Upper lobe of left lung (tissue), 6 donors: ENCODE measurements around the gene TMEFF1. TPM values are rescaled to one million over a fixed set of nuclear protein-coding genes. Genes with fewer than 3 reads are reported as not detected.

Experiments
- ATAC-seq, 2 donors: fragments of 200-7000 bp; cut with Tn5 transposase; one replicate each; pipeline ENCODE4 v1.9.1; 2022; ENCODE audit warnings: mild to moderate bottlenecking in 2 of 2, moderate library complexity in 2 of 2; ENCODE audit not compliant: low FRiP score in 2 of 2
- DNase-seq, 2 donors: peaks; one replicate each; pipeline ENCODE4 v3.0.0-alpha.2; 2019 to 2020
- H3K27ac ChIP-seq, 4 donors: fragments of 200-600 bp; sonication (generic); one replicate each; pipeline ENCODE4 v1.5.1; 2016 to 2019
- H3K27me3 ChIP-seq, 4 donors: fragments of 200-600 bp; sonication (generic); one replicate each; pipeline ENCODE4 v1.5.1; 2017 to 2019
- H3K36me3 ChIP-seq, 4 donors: fragments of 200-600 bp; sonication (generic); one replicate each; pipeline ENCODE4 v1.5.1; 2016 to 2019
- H3K4me1 ChIP-seq, 4 donors: fragments of 200-600 bp; sonication (generic); one replicate each; pipeline ENCODE4 v1.5.1; 2018 to 2019
- H3K4me3 ChIP-seq, 4 donors: fragments of 200-600 bp; sonication (generic); one replicate each; pipeline ENCODE4 v1.5.1; 2017 to 2019; ENCODE audit warnings: mild to moderate bottlenecking in 2 of 4, moderate library complexity in 1 of 4
- H3K9me3 ChIP-seq, 4 donors: fragments of 200-600 bp; sonication (generic); one replicate each; pipeline ENCODE4 v1.5.1; 2018 to 2019
- EP300 ChIP-seq, 4 donors: sonication (generic); formaldehyde crosslinking; IDR thresholded peaks; one replicate each; pipeline ENCODE4 v1.5.1; 2017; ENCODE audit warnings: antibody characterized with exemption in 4 of 4, control low read depth in 2 of 4
- POLR2A ChIP-seq, 4 donors: fragments of 450-650 bp; IDR thresholded peaks; one replicate each; pipeline ENCODE4 v1.5.1; 2016 to 2017; ENCODE audit warnings: antibody characterized with exemption in 4 of 4, mild to moderate bottlenecking in 2 of 4
- POLR2AphosphoS5 ChIP-seq, 2 donors: sonication (generic); formaldehyde crosslinking; IDR thresholded peaks; one replicate each; pipeline ENCODE4 v1.5.1; 2017; ENCODE audit warnings: antibody characterized with exemption in 2 of 2
- WGBS, 2 donors: methylation state at CpG; one replicate each; pipeline ENCODE4 v1.1.5; 2017 to 2018; 5-methylcytosine and 5-hydroxymethylcytosine counted together
- total RNA-seq, 6 donors: library from RNA; depleted of rRNA in 4 of 6; stranded (reverse); fragments of >200 nt in 4 of 6; gene quantifications; one replicate each; pipeline versions ENCODE4 v1.1.0 to v1.2.1, GENCODE V29; 2016 to 2021
- TF ChIP-seq, protein P1 (sequence below), 6 experiments: fragments of 450-650 bp in 4 of 6; fragments of 200-600 bp in 2 of 6; sonication (generic) in 2 of 6; IDR thresholded peaks; one replicate each; pipeline ENCODE4 v1.5.1; 2016 to 2019; ENCODE audit warnings: antibody characterized with exemption in 6 of 6
- donor health status: DM: no; HTN: no; CAD: no; lungs with moderate emphysema.
- donor health status: DM: no; HTN: yes; CAD: no; lungs with severe emphysema.

TMEFF1 gene
- total RNA-seq, 6 donors from 2014 or later = 0.11 to 0.30 (median 0.18) TPM; not detected in 2

DNA sequence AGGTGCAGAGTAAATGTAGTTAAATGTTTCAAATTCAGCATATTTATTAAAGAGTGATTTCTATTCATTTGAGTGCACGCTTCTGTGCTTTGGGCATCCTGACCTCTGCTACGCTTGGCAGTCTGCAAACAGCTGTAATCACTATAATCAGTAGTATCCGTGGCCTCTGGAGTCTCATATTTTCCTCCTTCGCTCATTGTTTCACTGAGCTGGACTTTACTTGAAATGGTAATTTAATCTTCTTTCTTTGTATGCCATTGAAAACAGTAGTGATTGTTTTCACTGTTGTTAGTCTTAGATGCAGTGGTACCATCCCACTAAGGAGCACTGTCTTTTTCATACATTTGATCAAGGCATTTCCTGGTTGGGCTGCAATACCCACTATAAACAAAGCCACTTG lies 61.5 kb downstream of the TMEFF1 start:
- Histone ChIP-seq H3K27me3 (no peaks in the 10 kb centered on the region), H3K4me1 (no peaks in the 10 kb centered on the region), H3K36me3 (no peaks in the 10 kb centered on the region), H3K4me3 (no peak overlapping the region), H3K27ac (no peak overlapping the region), H3K9me3 (no peaks in the 10 kb centered on the region)
- TF ChIP-seq EP300 (IDR thresholded peaks at IDR 0.05) (no peak), POLR2A (IDR thresholded peaks at IDR 0.05) (no peak), POLR2AphosphoS5 (IDR thresholded peaks at IDR 0.05) (no peak)
- TF ChIP-seq, protein P1, sequence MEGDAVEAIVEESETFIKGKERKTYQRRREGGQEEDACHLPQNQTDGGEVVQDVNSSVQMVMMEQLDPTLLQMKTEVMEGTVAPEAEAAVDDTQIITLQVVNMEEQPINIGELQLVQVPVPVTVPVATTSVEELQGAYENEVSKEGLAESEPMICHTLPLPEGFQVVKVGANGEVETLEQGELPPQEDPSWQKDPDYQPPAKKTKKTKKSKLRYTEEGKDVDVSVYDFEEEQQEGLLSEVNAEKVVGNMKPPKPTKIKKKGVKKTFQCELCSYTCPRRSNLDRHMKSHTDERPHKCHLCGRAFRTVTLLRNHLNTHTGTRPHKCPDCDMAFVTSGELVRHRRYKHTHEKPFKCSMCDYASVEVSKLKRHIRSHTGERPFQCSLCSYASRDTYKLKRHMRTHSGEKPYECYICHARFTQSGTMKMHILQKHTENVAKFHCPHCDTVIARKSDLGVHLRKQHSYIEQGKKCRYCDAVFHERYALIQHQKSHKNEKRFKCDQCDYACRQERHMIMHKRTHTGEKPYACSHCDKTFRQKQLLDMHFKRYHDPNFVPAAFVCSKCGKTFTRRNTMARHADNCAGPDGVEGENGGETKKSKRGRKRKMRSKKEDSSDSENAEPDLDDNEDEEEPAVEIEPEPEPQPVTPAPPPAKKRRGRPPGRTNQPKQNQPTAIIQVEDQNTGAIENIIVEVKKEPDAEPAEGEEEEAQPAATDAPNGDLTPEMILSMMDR (IDR thresholded peaks at IDR 0.05) = no peak
- DNase-seq (no peak), ATAC-seq (no peak)
- WGBS, 2 donors = 87 to 95% methylated on average over 4 of the region's 4 CpGs

DNA sequence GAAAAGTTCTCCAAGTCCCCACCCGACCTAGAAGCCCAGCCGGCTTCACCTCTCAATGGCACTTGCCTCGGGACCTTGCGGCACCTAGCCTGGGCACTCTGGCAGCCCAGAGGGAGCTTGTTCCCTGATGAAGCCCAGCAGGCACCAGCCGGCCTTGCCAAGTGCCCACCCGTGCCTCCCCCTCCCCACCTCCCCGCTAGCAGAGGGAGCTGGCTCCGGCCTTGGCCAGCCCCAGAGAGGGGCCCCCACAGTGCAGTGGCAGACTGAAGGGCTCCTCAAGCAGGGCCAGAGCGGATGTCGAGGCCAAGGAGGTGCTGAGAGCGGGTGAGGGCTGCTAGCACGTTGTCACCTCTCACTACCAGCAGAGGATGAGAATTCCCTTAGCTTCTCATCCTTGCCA lies 67.4 kb downstream of the TMEFF1 start:
- no peak overlapping the region for H3K27ac ChIP-seq
- no peaks in the 10 kb centered on the region for H3K27me3 ChIP-seq
- WGBS, 2 donors = 91 to 94% methylated on average over 6 to 12 of the region's 12 CpGs
- H3K9me3 ChIP-seq = peaks cover 0 to 7% (median 2%) of the 10 kb centered on the region in 4 donors
- H3K4me3 ChIP-seq = no peak overlapping the region
- ATAC-seq = peak in 1 of 2 donors; percentile 40
- no peaks in the 10 kb centered on the region for H3K36me3 ChIP-seq
- H3K4me1 ChIP-seq = no peaks in the 10 kb centered on the region
- peak in 1 of 2 donors; percentile 56 for DNase-seq
- TF ChIP-seq, protein P1 (IDR thresholded peaks at IDR 0.05) = no peak
- no peak for TF ChIP-seq POLR2AphosphoS5 (IDR thresholded peaks at IDR 0.05)
- TF ChIP-seq POLR2A (IDR thresholded peaks at IDR 0.05) = no peak
- no peak for TF ChIP-seq EP300 (IDR thresholded peaks at IDR 0.05)

DNA sequence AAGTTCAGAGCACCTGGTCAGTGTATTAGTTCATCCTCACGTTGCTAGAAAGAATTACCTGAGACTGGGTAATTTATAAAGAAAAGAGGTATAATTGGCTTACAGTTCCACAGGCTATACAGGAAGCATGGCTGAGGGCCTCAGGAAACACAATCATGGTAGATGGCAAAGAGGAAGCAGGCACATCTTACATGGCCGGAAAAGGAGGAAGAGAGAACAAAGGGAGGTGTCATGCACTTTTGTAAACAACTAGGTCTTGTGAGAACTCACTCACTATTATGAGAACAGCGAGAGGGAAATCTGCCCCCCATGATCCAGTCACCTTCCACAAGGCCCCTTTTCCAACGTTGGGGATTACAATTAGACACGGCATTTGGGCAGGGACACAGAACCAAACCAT lies 76.1 kb downstream of the TMEFF1 start:
- ATAC-seq (no peak), DNase-seq (no peak)
- Histone ChIP-seq H3K27ac (no peak overlapping the region), H3K4me1 (no peaks in the 10 kb centered on the region), H3K36me3 (no peaks in the 10 kb centered on the region), H3K9me3 (peaks cover 0 to 7% (median 2%) of the 10 kb centered on the region in 4 donors), H3K4me3 (no peak overlapping the region), H3K27me3 (no peaks in the 10 kb centered on the region)
- WGBS, 2 donors = 62 to 63% methylated on average over 5 of the region's 5 CpGs
- no peak for TF ChIP-seq POLR2AphosphoS5 (IDR thresholded peaks at IDR 0.05)
- TF ChIP-seq, protein P1 (IDR thresholded peaks at IDR 0.05) = no peak
- no peak for TF ChIP-seq EP300 (IDR thresholded peaks at IDR 0.05)
- TF ChIP-seq POLR2A (IDR thresholded peaks at IDR 0.05) = no peak

DNA sequence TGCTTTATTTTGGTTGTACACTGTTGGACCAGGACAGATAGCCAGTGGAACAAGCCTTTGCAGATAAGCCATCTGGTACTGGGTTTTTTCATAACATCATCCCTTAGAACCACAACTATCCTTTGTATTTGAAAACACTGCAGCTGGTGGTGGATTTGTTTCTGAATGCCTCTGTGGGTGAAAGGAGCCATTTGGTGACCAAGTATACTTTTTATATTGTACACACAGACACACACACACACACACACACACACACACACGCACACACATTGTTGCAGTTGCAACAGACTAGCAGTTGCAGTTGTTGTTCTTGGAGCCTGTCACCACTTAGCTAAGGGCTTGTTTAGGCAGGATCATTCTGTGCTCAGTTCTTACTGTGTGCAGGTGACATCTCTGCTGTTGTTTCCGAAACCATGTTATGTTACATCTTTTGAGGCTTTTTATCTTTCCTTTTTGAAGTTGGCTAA lies 82.0 kb downstream of the TMEFF1 start:
- DNase-seq (no peak), ATAC-seq (no peak)
- Histone ChIP-seq H3K27ac (no peak overlapping the region), H3K9me3 (no peaks in the 10 kb centered on the region), H3K4me3 (no peak overlapping the region), H3K36me3 (no peaks in the 10 kb centered on the region), H3K4me1 (no peaks in the 10 kb centered on the region), H3K27me3 (no peaks in the 10 kb centered on the region)
- TF ChIP-seq POLR2A (IDR thresholded peaks at IDR 0.05) = no peak
- TF ChIP-seq EP300 (IDR thresholded peaks at IDR 0.05) = no peak
- TF ChIP-seq, protein P1 (IDR thresholded peaks at IDR 0.05) = no peak
- no peak for TF ChIP-seq POLR2AphosphoS5 (IDR thresholded peaks at IDR 0.05)
- WGBS, 2 donors = 38 to 86% methylated on average over 2 of the region's 2 CpGs

DNA sequence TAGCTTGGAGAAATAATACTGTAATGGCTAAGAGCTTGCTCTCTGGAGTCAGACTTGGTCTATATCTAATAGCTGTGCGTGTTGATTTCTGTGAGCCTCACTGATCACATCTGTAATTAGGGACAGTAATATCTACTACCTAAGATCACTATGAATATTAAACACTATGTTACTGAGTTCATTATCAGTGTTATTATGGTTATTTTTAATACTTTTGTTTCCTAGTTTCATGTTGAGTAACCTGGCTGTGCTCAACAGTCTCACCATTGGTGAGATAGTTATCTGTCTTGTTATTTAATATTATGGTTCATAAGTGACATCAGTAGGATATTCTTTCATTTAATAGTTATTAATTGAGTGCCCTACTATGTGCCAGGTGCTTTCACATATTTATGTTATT lies 82.5 kb downstream of the TMEFF1 start:
- Histone ChIP-seq H3K36me3 (no peaks in the 10 kb centered on the region), H3K9me3 (no peaks in the 10 kb centered on the region), H3K27ac (no peak overlapping the region), H3K27me3 (no peaks in the 10 kb centered on the region), H3K4me1 (no peaks in the 10 kb centered on the region), H3K4me3 (no peak overlapping the region)
- ATAC-seq = no peak
- TF ChIP-seq, protein P1 (IDR thresholded peaks at IDR 0.05) = no peak
- WGBS, 2 donors = 97 to 100% methylated on average over 1 of the region's 1 CpG
- no peak for DNase-seq
